Stimulated activated memory B cell treated with anti-CD40 and anti-IgM and Interleukin-4, amounts not matched to agents 10 μg/mL and 1 μg/mL and 100 μg/mL, for 72 hours (primary cell): ENCODE results near the gene HS6ST2.

ENCODE experiments used
- ATAC-seq: fragments of 150-1000 bp; cut with Tn5 transposase; 2 replicates; pipeline ENCODE4 v1.10.0; 2021
- H3K27ac Mint-ChIP-seq: one replicate; pipeline ENCODE4 v1.8.0; 2022; ENCODE audit warnings: mild to moderate bottlenecking, mixed read lengths
- H3K27me3 Mint-ChIP-seq: one replicate; pipeline ENCODE4 v1.8.0; 2022; ENCODE audit warnings: mixed read lengths
- H3K36me3 Mint-ChIP-seq: one replicate; pipeline ENCODE4 v1.8.0; 2022; ENCODE audit warnings: mixed read lengths
- H3K4me1 Mint-ChIP-seq: one replicate; pipeline ENCODE4 v1.8.0; 2022; ENCODE audit warnings: mixed read lengths
- H3K4me3 Mint-ChIP-seq: one replicate; pipeline ENCODE4 v1.8.0; 2022; ENCODE audit warnings: mild to moderate bottlenecking, moderate library complexity, mixed read lengths
- H3K9me3 Mint-ChIP-seq: one replicate; pipeline ENCODE4 v1.8.0; 2022; ENCODE audit warnings: mixed read lengths

The HS6ST2 gene

DNA sequence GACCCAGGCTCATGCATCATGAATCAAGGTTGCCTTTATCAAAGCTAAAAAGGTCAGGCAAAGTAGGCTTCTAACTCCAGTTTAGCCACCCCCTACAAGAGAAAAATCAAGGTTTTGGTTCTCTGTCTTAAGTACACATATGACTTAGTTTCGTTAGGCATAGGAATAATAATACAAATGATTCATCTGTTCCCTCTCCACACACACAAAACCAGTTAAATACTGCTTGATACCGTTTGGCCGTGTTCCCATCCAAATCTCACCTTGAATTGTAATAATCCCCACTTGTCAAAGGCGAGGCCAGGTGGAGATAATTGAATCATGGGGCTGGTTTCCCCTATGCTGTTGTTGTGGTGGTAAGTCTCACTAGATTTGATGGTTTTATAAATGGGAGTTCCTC, 226.2 kb downstream of the HS6ST2 start:
- Mint-ChIP-seq H3K9me3 (no peaks in the 10 kb centered on the region), H3K27me3 (peaks cover 10% of the 10 kb centered on the region), H3K27ac (no peak overlapping the region), H3K36me3 (no peaks in the 10 kb centered on the region), H3K4me1 (no peaks in the 10 kb centered on the region), H3K4me3 (no peak overlapping the region)
- no peak for ATAC-seq

- Mint-ChIP-seq H3K27me3 (peaks cover 10% of the 10 kb centered on the region), H3K27ac (no peak overlapping the region), H3K4me3 (no peak overlapping the region), H3K9me3 (no peaks in the 10 kb centered on the region), H3K4me1 (no peaks in the 10 kb centered on the region), H3K36me3 (no peaks in the 10 kb centered on the region)
- ATAC-seq = no peak
Observed at GRCh38 chrX:132730726-132731125, 227.7 kb downstream of the HS6ST2 start.

DNA sequence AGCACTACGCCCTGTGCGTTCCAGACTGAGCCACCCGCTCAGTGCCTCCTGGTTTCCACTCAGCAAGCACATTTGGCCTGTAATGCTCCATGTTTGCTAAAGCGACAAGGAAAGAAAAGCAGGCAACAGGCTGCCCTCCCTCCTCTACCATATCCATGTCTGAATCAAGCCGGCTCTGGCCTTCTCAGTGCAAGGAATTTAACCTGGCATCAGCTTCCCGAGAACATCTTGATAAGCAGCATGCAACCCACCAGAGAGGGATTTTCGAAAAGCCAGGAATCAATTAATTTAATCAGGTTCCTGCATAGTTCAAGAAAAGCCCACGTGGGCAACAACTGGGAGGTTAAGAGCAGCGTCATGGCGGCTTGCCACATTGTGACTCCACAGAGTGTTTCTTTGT, 228.2 kb downstream of the HS6ST2 start:
- Mint-ChIP-seq H3K27me3 (peaks cover 10% of the 10 kb centered on the region), H3K36me3 (no peaks in the 10 kb centered on the region)
- no peak for ATAC-seq

DNA sequence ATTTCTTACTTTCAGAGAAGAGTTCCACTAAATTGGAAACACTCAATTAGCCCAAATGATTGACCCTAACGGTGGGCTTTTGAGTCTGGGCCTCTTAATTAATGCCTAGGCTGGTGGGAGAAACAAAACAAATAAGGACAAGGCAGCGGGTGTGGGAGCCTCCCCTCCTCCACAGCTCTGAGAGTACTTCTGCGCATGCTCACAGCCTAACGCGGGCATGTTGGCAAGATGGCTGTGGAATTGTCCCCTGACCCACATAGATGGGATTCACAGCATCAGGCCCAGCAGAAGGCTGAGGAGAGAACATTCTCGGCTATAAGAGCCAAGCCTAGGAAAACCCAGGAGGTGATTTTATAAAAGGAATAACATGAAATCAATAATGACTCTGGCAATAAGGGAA, 230.1 kb downstream of the HS6ST2 start:
- no peak for ATAC-seq
- no peak overlapping the region for H3K4me3 Mint-ChIP-seq
- no peak overlapping the region for H3K27ac Mint-ChIP-seq
- H3K27me3 Mint-ChIP-seq = no peaks in the 10 kb centered on the region
- H3K36me3 Mint-ChIP-seq = no peaks in the 10 kb centered on the region
- H3K9me3 Mint-ChIP-seq = no peaks in the 10 kb centered on the region
- no peaks in the 10 kb centered on the region for H3K4me1 Mint-ChIP-seq

More for the DNA sequence above, 228.2 kb downstream of the HS6ST2 start:
- Mint-ChIP-seq H3K4me3 (no peak overlapping the region), H3K9me3 (no peaks in the 10 kb centered on the region), H3K27ac (no peak overlapping the region), H3K4me1 (no peaks in the 10 kb centered on the region)

GRCh38 chrX:132718431-132718958, 239.9 kb downstream of the HS6ST2 start:
- Mint-ChIP-seq H3K9me3 (peaks cover 3% of the 10 kb centered on the region), H3K27me3 (no peaks in the 10 kb centered on the region), H3K4me3 (no peak overlapping the region), H3K4me1 (no peaks in the 10 kb centered on the region), H3K27ac (no peak overlapping the region), H3K36me3 (no peaks in the 10 kb centered on the region)
- no peak for ATAC-seq

DNA sequence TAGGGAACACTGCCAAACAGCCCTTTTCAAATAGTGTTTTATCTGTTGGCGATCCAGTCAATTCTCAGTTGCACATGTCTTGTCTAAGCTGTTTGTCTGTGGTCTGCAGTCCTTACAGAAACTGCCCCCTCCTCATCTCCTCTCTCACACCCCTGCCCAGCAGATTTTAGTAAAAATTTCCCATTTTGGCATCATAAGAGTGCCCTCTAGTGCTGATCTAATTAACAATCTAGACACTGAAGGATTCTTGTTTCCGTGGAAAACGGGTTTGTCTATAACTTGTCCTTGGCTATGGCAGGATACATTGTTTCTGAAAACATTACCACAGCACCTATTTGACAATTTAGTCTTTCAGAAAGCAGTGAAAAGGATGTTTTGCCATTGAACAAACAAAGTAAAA, 242.4 kb downstream of the HS6ST2 start:
- no peak overlapping the region for H3K27ac Mint-ChIP-seq
- no peaks in the 10 kb centered on the region for H3K36me3 Mint-ChIP-seq
- ATAC-seq = no peak
- H3K27me3 Mint-ChIP-seq = no peaks in the 10 kb centered on the region
- no peak overlapping the region for H3K4me3 Mint-ChIP-seq
- H3K4me1 Mint-ChIP-seq = no peaks in the 10 kb centered on the region
- H3K9me3 Mint-ChIP-seq = peaks cover 3% of the 10 kb centered on the region

DNA sequence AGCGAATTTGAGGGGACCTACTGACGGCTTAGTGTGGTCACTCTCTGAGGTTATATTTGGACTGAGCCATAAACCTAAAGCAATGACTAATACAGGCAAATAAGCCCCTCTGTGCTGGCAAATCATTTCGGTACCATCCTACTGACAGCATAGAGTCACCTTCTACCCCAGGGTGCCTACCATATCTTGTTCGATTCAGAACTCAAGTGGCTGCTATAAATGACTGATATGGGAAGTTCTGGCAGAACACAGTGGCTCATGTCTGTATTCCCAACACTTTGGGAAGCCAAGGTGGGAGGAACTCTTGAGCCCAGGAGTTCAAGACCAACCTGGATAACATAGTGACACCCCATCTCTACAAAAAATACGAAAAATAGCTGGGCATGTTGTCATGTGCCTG, 243.5 kb downstream of the HS6ST2 start:
- Mint-ChIP-seq H3K36me3 (no peaks in the 10 kb centered on the region), H3K27me3 (no peaks in the 10 kb centered on the region), H3K27ac (no peak overlapping the region), H3K4me3 (no peak overlapping the region), H3K4me1 (no peaks in the 10 kb centered on the region), H3K9me3 (no peaks in the 10 kb centered on the region)
- no peak for ATAC-seq

- Mint-ChIP-seq H3K4me3 (no peak overlapping the region), H3K27ac (no peak overlapping the region), H3K4me1 (no peaks in the 10 kb centered on the region), H3K36me3 (no peaks in the 10 kb centered on the region), H3K27me3 (no peaks in the 10 kb centered on the region), H3K9me3 (no peaks in the 10 kb centered on the region)
- ATAC-seq = no peak
Observed at GRCh38 chrX:132712350-132712749, 246.1 kb downstream of the HS6ST2 start.

- Mint-ChIP-seq H3K4me1 (no peaks in the 10 kb centered on the region), H3K27me3 (no peaks in the 10 kb centered on the region), H3K36me3 (no peaks in the 10 kb centered on the region), H3K27ac (no peak overlapping the region), H3K4me3 (no peak overlapping the region), H3K9me3 (no peaks in the 10 kb centered on the region)
- no peak for ATAC-seq
Observed at GRCh38 chrX:132710656-132711155, 247.7 kb downstream of the HS6ST2 start.

DNA sequence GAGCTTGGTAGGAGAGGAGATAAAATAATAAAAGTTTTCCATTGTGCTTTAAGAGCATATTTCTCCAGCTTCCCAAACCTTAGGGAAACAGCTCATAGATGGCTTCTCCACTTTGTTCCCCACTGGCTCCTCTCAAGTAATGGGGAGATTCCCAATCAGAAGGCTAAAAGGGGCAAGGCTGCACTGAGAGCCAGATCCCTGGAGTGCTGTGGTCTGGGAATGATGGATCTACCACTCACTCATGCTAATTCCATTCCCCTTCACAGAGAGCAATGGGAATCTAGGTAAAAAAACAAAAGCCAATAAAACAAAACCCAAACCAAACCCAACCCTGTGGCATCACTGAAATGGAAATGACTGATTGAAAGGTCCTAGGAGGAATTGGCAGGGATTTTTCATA, 249.9 kb downstream of the HS6ST2 start:
- Mint-ChIP-seq H3K27me3 (no peaks in the 10 kb centered on the region), H3K4me1 (no peaks in the 10 kb centered on the region), H3K36me3 (no peaks in the 10 kb centered on the region), H3K4me3 (no peak overlapping the region), H3K9me3 (no peaks in the 10 kb centered on the region), H3K27ac (no peak overlapping the region)
- no peak for ATAC-seq

- H3K4me1 Mint-ChIP-seq = no peaks in the 10 kb centered on the region
- H3K9me3 Mint-ChIP-seq = no peaks in the 10 kb centered on the region
- H3K27ac Mint-ChIP-seq = no peak overlapping the region
- H3K36me3 Mint-ChIP-seq = no peaks in the 10 kb centered on the region
- H3K4me3 Mint-ChIP-seq = no peak overlapping the region
- ATAC-seq = no peak
- H3K27me3 Mint-ChIP-seq = no peaks in the 10 kb centered on the region
Observed at GRCh38 chrX:132704769-132705168, 253.7 kb downstream of the HS6ST2 start.

- H3K9me3 Mint-ChIP-seq = no peaks in the 10 kb centered on the region
- H3K27me3 Mint-ChIP-seq = peaks cover 23% of the 10 kb centered on the region
- no peaks in the 10 kb centered on the region for H3K36me3 Mint-ChIP-seq
- no peak for ATAC-seq
- no peak overlapping the region for H3K27ac Mint-ChIP-seq
- H3K4me1 Mint-ChIP-seq = no peaks in the 10 kb centered on the region
- H3K4me3 Mint-ChIP-seq = no peak overlapping the region
Observed at GRCh38 chrX:132694382-132694781, 264.0 kb downstream of the HS6ST2 start.

DNA sequence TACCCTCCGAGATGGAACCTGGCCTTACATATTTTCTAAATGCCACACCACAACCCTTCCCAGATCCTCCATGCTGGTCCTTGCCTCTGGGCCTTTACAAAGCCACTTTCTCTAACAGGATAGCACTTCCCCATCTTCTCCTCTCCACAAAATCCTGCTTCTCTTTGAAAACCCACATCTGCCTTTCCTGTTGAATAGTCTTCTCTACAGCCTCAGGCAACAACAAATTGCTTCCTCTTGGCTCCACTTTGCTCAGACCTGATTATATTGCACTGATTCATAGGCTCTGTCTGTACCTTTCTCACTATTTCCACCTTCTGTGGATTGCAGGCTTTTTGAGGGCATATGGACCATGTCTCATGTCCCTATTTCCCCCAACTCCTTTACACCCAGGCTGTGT, 265.9 kb downstream of the HS6ST2 start:
- Mint-ChIP-seq H3K4me1 (no peaks in the 10 kb centered on the region), H3K4me3 (no peak overlapping the region), H3K36me3 (no peaks in the 10 kb centered on the region), H3K27ac (no peak overlapping the region), H3K27me3 (peaks cover 23% of the 10 kb centered on the region), H3K9me3 (no peaks in the 10 kb centered on the region)
- ATAC-seq = no peak

- Mint-ChIP-seq H3K27ac (no peak overlapping the region), H3K4me3 (no peak overlapping the region), H3K36me3 (no peaks in the 10 kb centered on the region), H3K9me3 (no peaks in the 10 kb centered on the region), H3K4me1 (no peaks in the 10 kb centered on the region), H3K27me3 (peaks cover 26% of the 10 kb centered on the region)
- ATAC-seq = no peak
Observed at GRCh38 chrX:132692066-132692465, 266.4 kb downstream of the HS6ST2 start.

DNA sequence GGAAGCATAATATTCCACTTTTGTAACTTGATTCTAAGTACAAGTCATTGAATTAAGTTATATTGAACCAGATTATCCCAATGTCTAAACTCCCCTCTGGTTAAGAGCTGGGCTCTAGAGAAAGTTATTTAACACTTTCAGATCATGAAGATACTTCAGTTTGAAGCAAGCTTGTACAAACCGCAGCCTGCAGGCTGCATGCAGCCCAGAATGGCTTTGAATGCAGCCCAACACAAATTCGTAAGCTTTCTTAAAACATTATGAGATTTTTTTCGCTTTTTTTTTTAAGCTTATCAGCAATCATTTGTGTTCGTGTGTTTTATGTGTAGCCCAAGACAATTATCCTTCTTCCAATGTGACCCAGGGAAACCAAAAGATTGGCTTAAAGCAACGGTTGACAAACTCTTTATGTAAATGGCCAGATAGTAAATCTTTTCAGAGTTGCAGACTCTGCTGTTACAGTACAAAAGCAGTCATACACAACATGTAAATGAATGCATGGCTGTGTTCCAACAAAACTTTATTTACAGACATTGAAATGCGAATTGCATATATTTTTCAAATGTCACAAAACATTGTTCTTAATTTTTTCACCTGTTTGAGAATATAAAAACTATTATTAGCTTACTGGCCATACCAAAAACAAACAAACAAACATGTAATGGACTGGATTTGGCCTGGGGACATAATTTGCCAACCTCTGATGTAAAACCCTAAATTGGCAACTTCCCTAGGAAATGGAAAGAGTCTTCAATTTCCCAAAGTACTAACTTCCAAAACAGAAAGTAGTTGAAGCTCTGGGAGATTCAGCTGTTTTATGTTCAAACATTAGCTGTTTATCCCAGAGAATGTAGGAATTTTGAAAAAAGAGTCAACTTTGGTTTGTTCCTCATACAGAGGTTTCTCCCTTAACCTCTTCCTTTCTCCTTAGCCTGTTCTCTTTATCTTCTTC, 268.5 kb downstream of the HS6ST2 start:
- ATAC-seq = no peak
- H3K36me3 Mint-ChIP-seq = no peaks in the 10 kb centered on the region
- no peak overlapping the region for H3K4me3 Mint-ChIP-seq
- H3K4me1 Mint-ChIP-seq = no peaks in the 10 kb centered on the region
- H3K9me3 Mint-ChIP-seq = no peaks in the 10 kb centered on the region
- peaks cover 30% of the 10 kb centered on the region for H3K27me3 Mint-ChIP-seq
- H3K27ac Mint-ChIP-seq = no peak overlapping the region

DNA sequence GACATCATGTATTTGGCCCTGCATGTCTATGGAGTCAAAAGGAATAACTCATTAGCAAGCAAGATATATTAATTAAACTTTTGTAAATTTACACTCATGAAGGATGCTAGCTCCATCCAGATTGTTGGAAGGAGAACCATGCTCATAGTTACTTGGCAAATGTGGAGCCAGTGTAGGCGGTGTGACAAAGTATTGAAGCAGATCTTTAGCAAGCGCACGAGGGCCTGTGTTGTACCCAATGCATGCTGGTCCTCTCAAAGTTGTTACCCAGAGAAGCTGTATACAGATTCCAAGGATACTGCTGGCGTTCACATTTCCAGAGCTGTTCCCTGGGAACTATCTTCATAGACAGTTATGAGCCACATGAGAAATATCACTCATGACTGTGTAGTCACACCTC, 273.2 kb downstream of the HS6ST2 start:
- Mint-ChIP-seq H3K27ac (no peak overlapping the region), H3K4me3 (no peak overlapping the region), H3K4me1 (no peaks in the 10 kb centered on the region), H3K36me3 (no peaks in the 10 kb centered on the region), H3K27me3 (peaks cover 7% of the 10 kb centered on the region), H3K9me3 (peaks cover 1% of the 10 kb centered on the region)
- ATAC-seq = no peak
